RPMI7951 (cell line): ENCODE results near the gene APBB2. TPM values are rescaled to one million over a fixed set of nuclear protein-coding genes. Genes with fewer than 3 reads are reported as not detected.
"Not testable (repeated sequence)": the region's sequence is repeated elsewhere in the genome, so short reads cannot be mapped to it uniquely, and the experiment has no call there.

ENCODE experiments used
- DNase-seq: peaks from one replicate; pipeline ENCODE4 v3.0.0-alpha.2; 2012; ENCODE audit warnings: low read depth
- total RNA-seq: library from RNA; depleted of rRNA; stranded (reverse); fragments of >200 nt; shearing (Covaris generic); gene quantifications from 2 replicates; pipeline ENCODE4 v1.2.3, GENCODE V29; 2014

Gene APBB2
- total RNA-seq, 1 experiment from 2014 or later: 54.3 TPM

DNA sequence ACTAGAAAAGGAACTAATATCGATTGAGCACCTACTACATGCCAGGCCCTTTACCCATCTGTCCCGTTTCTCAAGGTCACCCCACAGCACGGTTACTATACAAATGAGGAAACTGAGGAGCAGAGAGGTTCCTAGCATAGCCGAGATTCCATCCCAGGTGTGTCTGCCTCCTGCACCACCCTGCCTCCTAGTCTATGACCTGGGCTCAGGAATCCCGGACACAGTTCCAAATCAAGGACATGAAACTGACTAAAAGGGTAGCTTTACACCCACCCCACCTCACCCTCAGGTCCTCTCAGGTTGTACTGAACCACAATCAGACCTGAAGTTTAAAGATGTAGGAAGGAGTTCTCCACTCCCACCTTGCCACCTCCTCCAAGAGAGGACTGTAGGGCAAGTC lies 55.6 kb downstream of the APBB2 start:
- DNase-seq: no peak

- no peak for DNase-seq
These were observed 56.1 kb downstream of the APBB2 start for GRCh38 chr4:41158274-41158673.

GRCh38 chr4:41157009-41157408 lies 57.3 kb downstream of the APBB2 start:
- DNase-seq: no peak

- DNase-seq: peak; percentile 81
These were observed 57.8 kb downstream of the APBB2 start for GRCh38 chr4:41156574-41156973.

GRCh38 chr4:41155194-41155830 lies 59.0 kb downstream of the APBB2 start:
- DNase-seq: peak; percentile 68

DNA sequence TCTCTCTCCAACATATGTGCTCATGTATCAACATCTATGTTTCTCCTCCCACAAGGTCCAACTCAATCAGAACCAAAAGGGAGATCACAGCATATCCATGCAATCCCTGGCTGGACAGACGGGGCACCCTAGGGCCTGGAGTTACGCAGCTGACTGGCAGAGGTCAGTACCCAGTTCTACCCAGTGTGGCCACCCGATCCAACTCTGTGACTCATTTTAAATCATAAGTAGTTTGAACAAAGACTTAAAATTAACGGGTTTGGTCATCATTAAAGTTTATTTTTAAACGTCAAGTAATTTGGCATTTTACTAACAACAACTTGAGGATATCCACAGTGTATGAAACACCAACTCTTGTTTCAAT lies 59.5 kb downstream of the APBB2 start:
- peak; percentile 72 for DNase-seq

GRCh38 chr4:41154010-41154813 lies 60.1 kb downstream of the APBB2 start:
- DNase-seq: no peak

DNA sequence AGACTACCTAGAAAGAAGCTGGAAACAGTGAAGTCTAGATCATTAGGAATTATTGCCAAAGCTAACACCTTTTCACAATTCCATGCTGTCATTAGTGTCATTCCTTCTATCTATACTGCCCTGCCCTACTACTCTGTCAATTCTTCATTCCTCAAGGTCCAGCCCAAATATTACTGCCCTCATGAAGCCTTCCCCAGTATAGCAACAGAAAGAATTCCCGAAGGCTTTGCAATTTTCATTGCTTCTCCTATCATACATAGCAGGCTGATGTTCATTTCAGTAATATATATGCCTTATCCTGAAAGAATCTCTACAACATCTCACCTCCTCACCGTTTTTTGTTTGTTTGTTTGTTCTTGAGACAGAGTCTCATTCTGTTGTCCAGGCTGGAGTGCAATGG lies 63.9 kb downstream of the APBB2 start:
- no peak for DNase-seq

DNA sequence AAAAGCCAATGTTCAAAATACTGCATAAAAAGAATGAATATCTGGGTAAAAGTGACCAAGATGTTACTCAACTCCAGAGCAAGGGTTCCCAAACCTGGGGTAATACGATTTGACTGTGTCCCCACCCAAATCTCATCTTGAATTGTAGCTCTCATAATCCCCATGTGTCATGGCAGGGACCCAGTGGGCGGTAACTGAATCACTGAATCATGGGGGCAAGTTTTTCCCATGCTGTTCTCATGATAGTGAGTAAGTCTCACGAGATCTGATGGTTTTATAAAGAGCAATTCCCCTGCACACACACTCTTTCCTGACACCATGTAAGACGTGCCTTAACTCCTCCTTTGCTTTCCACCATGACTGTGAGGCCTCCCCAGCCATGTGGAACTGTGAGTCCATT lies 64.8 kb downstream of the APBB2 start:
- DNase-seq: not testable (repeated sequence)

GRCh38 chr4:41148931-41149330 lies 65.4 kb downstream of the APBB2 start:
- DNase-seq: no peak

DNA sequence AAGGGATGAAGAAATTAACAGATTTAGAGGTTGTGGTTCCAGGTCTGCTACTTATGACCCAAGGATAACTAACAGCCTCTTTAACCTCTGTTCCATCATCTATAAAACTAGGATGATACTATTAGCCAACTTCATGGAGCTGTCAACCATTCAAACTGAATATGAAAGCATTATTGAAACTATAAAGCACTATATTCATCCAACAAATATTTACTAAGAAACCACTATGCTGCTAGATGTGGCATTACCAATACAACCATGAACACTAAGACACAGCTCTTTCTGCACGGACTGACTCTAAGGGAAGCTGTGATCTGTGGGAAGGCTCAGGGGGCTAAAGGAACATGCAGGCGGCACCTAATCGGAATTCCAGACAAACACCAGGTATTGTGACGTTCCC lies 66.0 kb downstream of the APBB2 start:
- no peak for DNase-seq

DNA sequence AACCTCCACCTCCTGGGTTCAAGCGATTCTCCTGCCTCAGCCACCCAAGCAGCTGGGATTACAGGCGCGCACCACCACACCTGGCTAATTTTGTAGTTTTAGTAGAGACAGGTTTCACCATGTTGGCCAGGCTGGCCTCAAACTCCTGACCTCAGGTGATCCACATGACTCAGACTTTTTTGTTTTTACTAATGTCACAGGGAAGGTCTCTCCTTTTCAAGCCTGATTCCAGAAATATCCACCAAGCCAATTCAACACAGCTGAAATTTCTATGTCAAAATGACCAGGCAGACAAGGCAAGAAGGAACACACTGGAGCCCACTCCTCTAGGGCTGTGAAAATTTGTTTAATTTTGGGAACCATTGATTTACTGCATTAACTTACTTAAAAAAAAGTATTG lies 66.8 kb downstream of the APBB2 start:
- DNase-seq: not testable (repeated sequence)

GRCh38 chr4:41146716-41147506 lies 67.4 kb downstream of the APBB2 start:
- DNase-seq: peak; percentile 57

GRCh38 chr4:41146196-41146595 lies 68.1 kb downstream of the APBB2 start:
- peak; percentile 40 for DNase-seq

DNA sequence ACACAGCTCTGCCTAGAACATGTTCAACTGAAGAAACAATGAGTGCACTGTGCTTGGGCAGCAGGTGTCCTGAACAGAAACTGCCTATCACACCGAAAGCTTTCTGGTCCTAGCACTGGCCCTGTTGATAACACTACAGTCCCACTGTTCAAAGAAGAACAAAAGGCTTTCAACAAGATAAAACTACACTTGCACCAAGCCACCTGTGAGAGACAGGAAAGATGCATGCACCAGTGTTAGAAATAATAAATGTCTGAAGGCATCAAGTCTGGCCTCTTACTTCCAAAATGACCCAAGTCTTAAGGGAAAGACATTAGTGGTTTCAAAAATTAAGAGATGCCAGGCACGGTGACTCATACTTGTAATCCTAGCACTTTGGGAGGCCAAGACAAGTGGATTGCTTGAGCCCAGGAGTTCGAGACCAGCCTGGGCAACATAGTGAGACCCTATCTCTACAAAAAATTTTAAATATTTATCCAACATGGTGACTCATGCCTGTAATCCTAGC lies 68.7 kb downstream of the APBB2 start:
- peak; percentile 73 for DNase-seq

GRCh38 chr4:41144812-41145211 lies 69.5 kb downstream of the APBB2 start:
- DNase-seq: peak; percentile 24

DNA sequence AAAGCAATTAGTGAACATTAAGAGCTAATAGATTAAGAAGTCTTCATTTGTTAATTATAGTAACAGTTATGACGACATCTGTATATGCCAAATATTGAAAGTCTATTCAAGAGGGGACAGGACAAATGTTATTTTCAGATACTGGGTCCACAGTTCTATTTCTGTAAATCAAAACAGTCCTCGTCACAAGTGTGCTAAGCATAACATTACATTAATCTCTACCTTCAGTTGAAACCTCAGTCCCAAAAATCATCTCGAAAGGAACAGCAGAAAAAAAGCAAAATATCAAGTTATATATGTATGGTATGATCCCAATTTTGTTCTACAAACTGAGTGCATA lies 70.3 kb downstream of the APBB2 start:
- no peak for DNase-seq

DNA sequence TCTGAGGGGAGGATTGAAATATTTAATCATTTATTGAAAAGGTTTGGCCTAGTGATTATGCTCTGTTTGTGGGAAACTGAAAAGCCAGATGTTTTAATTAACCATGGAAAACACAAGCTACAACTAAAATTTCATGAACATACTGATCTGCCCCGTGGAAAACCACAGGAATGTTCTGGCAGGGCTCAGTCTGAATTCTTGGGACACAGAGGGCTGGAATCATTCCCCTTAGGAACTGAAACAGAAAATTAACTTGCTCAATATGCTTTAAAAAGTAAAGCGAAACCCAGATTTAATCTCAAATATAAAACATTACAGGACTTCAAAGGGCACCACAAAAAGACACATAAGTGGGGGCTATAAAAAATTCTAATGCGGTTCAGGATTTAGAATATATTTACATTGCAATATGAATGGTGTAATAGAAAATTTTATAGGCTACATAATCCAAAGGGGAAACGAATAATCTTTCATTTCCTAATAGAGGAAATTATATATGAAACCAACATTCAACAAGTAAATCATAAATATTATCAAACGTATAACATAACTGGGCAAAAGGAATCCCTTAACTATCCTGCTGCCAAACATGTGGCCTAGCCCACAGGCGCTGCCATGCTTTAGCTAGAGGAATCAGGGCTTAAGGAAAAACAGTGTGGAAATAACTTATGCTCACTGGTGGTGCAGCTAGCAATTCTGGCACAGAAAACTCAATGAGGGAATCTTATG lies 70.9 kb downstream of the APBB2 start:
- DNase-seq: peak; percentile 96

DNA sequence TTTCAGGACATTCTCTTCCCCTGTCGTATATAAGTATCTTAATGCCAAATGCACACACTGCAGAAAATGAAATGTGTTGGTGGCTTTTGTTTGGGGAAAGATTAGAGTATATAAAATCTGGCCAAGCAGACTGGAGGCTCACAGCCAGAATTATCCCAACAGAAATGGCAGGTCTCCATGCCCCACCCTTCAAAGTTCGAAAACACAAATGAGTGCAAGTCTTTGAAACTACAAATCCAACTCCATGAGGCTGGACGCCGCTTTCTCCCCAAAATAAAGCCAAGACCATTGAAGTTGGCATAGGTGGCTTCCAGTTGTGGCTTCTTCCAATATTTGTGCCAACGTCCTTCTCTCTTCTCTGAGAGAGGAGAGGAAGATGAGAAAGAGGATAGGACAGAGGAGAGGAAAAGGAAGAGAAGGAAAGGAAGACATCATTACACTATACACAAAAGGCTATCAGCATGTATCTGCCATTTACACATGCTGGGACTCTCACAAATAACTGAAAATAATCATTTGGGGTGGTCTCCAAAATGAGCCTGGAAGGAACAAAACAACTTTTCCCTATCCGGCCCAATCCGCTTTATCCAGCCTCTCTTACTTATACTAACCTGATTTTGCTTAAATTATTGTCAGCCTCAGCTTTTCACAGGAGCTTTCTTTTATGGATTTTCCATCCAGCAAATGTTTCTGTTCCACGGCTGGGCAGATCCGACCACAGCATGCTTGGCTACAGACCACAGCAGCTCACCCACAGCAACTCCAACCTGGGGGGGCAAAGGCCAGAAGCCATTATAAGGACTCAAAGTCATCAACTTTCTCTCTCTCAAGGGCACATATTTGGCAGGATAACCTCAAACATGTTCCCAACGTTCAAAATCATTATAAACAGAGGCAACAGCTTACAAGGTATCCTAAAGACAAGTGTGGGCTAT lies 71.7 kb downstream of the APBB2 start:
- DNase-seq: peak; percentile 89

DNA sequence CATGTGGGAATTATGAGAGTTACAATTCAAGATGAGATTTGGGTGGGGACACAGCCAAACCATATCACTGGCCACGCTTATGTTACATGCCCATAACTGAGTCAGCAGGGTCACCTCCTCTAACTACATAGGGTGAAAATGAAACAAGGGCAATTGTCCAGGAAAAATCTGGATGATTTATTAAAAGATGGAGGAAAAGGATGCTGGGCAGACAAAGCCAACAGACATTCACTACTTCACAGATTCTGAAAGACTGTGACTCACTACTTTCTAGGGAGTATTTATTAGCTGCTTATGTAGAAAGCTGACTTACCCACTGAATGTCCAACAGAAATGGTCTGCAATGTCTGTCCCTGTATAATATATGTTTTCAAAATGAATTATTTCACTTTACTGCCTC lies 72.4 kb downstream of the APBB2 start:
- peak; percentile 31 for DNase-seq

GRCh38 chr4:41140410-41140809 lies 73.9 kb downstream of the APBB2 start:
- no peak for DNase-seq
